Cardiac fibroblast (primary cell): ENCODE results near the gene OR56A5.

Experiments used
- DNase-seq, 2 donors: peaks; one replicate each; pipeline versions ENCODE4 v3.0.0 to v3.0.0-alpha.2; 2010; ENCODE audit warnings: low read depth in 2 of 2
- H3K4me3 ChIP-seq, 2 donors: replicated peaks in 1 of 2; 1 replicate in 1 of 2; 2 replicates in 1 of 2; pipeline ENCODE4 v1.5.1; 2011; ENCODE audit warnings: low read depth in 2 of 2, low read length in 2 of 2, mild to moderate bottlenecking in 2 of 2, moderate library complexity in 1 of 2
- TF ChIP-seq, protein P1 (sequence below): IDR thresholded peaks from one replicate; pipeline ENCODE4 v1.5.1; 2011; ENCODE audit warnings: low read depth, mild to moderate bottlenecking, low read length, inconsistent platforms

OR56A5 gene

DNA sequence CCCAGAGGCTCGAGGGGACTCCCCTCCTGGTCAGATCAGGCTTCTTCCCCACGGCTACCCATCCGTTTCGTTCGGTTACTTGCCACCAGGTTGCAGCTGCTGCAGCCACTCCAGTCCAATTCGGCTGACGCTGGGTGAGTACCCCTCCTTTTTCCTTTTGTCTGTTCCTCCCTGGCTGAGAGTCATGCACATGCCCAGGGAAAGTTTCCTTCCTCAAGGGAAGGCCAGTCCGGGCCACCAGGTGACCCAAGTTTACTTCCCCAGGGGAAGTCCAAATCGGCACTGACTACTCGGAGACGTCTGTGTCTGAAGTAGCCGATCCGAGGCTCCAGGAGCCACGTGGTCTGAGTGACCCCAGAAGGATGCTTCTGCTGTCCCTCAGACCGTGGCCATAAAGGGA is 39.5 kb downstream of the OR56A5 start:
- no peak overlapping the region for H3K4me3 ChIP-seq
- TF ChIP-seq, protein P1, sequence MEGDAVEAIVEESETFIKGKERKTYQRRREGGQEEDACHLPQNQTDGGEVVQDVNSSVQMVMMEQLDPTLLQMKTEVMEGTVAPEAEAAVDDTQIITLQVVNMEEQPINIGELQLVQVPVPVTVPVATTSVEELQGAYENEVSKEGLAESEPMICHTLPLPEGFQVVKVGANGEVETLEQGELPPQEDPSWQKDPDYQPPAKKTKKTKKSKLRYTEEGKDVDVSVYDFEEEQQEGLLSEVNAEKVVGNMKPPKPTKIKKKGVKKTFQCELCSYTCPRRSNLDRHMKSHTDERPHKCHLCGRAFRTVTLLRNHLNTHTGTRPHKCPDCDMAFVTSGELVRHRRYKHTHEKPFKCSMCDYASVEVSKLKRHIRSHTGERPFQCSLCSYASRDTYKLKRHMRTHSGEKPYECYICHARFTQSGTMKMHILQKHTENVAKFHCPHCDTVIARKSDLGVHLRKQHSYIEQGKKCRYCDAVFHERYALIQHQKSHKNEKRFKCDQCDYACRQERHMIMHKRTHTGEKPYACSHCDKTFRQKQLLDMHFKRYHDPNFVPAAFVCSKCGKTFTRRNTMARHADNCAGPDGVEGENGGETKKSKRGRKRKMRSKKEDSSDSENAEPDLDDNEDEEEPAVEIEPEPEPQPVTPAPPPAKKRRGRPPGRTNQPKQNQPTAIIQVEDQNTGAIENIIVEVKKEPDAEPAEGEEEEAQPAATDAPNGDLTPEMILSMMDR = no peak
- no peak for DNase-seq

DNA sequence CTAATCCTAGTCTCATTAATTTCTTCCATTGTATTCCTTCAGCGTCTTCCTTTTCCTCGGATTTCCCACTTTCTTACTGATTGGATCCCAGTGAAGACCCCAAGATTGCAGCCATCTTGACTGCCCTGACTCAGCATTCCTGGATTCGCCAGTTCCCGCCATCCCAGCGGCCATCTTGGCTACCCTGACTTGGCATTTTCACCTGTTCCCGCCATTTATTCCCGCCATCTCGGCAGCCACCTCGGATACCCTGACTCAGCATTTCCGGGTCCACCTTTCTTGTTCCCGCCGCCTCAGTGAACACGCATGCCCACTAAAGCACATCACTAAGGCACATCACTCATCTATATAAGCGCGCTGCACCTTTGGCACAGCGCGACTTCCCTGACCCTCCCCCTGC is 40.0 kb downstream of the OR56A5 start:
- H3K4me3 ChIP-seq = no peak overlapping the region
- TF ChIP-seq, protein P1 = no peak
- DNase-seq = no peak

DNA sequence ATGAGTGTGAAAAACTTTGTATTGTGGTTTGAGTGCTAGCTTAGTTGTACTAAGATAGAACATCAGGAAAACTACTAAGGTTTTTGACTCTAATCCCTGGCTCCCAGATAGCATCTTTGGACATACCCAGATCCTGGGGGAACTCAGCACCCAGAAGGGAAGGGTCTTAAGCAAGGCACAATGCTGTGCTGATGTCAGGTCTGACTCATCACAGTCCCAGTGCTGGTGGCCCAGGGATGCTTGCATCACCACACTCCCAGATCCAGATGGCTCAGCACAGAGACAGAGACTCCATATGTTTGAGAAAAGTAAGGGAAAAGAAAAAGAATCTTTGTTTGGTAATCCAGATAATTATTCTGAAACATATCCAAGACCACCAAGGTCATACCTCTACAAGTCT is 44.5 kb downstream of the OR56A5 start:
- H3K4me3 ChIP-seq = no peak overlapping the region
- peak in 1 of 2 donors; percentile 1 for DNase-seq
- TF ChIP-seq, protein P1 = no peak

DNA sequence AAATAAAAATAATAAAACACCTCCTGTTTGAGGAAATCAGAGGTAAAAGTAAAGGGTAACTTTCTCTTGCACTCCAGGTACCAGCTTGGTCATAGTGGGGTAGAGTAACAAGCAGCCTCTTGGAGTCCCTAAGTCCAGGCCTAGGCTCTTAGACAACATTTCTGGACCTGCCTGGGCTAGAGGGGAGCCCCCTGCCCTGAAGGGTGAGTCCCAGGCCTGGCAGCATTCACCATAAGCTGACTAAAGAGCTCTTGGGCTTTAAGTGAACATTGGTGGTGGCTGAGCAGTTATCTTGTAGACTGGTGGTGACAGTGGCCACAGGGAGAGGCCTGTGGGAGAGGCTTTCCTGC is 44.9 kb downstream of the OR56A5 start:
- no peak overlapping the region for H3K4me3 ChIP-seq
- DNase-seq = no peak
- TF ChIP-seq, protein P1 = no peak

DNA sequence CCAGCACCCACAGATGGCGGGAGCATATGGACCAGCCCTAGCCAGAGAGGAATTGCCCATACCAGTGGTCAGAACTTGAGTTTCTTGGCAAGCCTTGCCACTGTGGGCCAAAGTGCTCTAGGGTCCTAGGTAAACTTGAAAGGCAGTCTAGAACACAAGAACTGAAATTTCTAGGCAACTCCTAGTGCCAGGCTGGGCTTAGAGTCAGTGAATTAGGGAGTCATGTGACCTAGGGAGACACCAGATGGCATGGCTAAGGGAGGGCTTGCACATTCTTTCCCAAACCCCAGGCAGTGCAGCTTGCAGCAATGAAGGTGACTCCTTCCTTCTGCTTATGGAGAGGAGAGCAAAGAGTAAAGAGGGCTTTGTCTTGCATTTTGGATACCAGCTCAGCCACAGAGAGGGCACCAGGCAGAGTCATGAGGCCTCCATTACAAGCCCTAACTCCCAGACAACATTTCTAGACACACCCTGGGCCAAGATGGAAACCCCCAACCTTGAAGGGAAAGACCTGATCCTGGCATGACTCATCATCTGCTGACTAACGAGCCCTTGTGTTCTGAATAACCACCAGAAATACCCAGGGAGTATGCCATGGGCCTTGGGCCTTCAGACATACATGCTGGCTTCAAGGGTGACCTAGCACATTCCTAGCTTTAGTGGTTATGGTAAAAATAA is 45.4 kb downstream of the OR56A5 start:
- DNase-seq = peak in 1 of 2 donors; percentile 46
- H3K4me3 ChIP-seq = no peak overlapping the region

More for the DNA sequence above, 45.4 kb downstream of the OR56A5 start:
- TF ChIP-seq, protein P1 = no peak
